Measurements from ENCODE around the gene HBB. TPM values are rescaled to one million over a fixed set of nuclear protein-coding genes. Genes with fewer than 3 reads are reported as not detected.
"Not testable (repeated sequence)": the region's sequence is repeated elsewhere in the genome, so short reads cannot be mapped to it uniquely, and the experiment has no call there.

HBB gene
- total and polyA plus RNA-seq, 2 donors (not counting 3 experiments of a cell fraction or from before 2014, with no cell fraction given), result not detected

GRCh38 chr11:5250543-5251204, 23.8 kb upstream of the HBB start:
- Histone ChIP-seq H3K79me2 (ENCODE audit: control insufficient read depth, insufficient read depth, low read length) (no peaks in the 10 kb centered on the region), H3K27me3 (ENCODE audit: control insufficient read depth in 2 of 2, insufficient read depth in 2 of 2, low read length in 2 of 2) (no peaks in the 10 kb centered on the region), H3K4me1 (ENCODE audit: control insufficient read depth, extremely low read depth, insufficient read depth, low read length) (no peaks in the 10 kb centered on the region), H3K36me3 (ENCODE audit: control insufficient read depth in 2 of 2, extremely low read depth in 1 of 2, insufficient read depth in 2 of 2, low read length in 2 of 2) (no peaks in the 10 kb centered on the region), H3K9me3 (replicated peaks; ENCODE audit: control insufficient read depth, insufficient read depth, low read length) (no peaks in the 10 kb centered on the region), H3K27ac (ENCODE audit: insufficient read depth, low read depth, low read length) (no peak overlapping the region), H4K20me1 (replicated peaks; ENCODE audit: control insufficient read depth, extremely low read depth, insufficient read depth, low read length) (no peaks in the 10 kb centered on the region), H3K9ac (replicated peaks; ENCODE audit: extremely low read depth, insufficient read depth, low read length) (no peak overlapping the region), H2AFZ (ENCODE audit: low read depth, low read length) (no peak overlapping the region), H3K9me1 (replicated peaks; ENCODE audit: control insufficient read depth, extremely low read depth, insufficient read depth, low read length) (no peaks in the 10 kb centered on the region), H3K4me3 (replicated peaks in 1 of 3; ENCODE audit: insufficient read depth in 1 of 3, low read depth in 1 of 3, low read length in 3 of 3) (no peak overlapping the region), H3K4me2 (ENCODE audit: insufficient read depth, low read length) (no peak overlapping the region)
- no peak for DNase-seq (ENCODE audit: low read depth, low spot score)
- no peak for FAIRE-seq
- intact Hi-C loops (cut with micrococcal nuclease) (no loop called here), dilution Hi-C loops (cut with MboI; ENCODE audit: extremely low pct_ligation_motif_present, low sequenced_read_pairs) (no loop called here)
- no TSS peak for BruUV-seq (replicated peaks)
- POLR2A ChIA-PET, result no interaction called here
- TF ChIP-seq FOS (IDR thresholded peaks at IDR 0.05; ENCODE audit: borderline replicate concordance, insufficient read depth, low read length) (no peak), GATA2 (IDR thresholded peaks at IDR 0.05; ENCODE audit: insufficient read depth, insufficient read length, low read depth, low read length) (no peak), EZH2 (IDR thresholded peaks at IDR 0.05; ENCODE audit: borderline replicate concordance, low read depth, low read length, severe bottlenecking) (no peak)
- TF ChIP-seq, protein P1, sequence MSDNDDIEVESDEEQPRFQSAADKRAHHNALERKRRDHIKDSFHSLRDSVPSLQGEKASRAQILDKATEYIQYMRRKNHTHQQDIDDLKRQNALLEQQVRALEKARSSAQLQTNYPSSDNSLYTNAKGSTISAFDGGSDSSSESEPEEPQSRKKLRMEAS (IDR thresholded peaks at IDR 0.05; ENCODE audit: insufficient read depth, insufficient read length), result no peak
- CTCF ChIA-PET, result no interaction called here

DNA sequence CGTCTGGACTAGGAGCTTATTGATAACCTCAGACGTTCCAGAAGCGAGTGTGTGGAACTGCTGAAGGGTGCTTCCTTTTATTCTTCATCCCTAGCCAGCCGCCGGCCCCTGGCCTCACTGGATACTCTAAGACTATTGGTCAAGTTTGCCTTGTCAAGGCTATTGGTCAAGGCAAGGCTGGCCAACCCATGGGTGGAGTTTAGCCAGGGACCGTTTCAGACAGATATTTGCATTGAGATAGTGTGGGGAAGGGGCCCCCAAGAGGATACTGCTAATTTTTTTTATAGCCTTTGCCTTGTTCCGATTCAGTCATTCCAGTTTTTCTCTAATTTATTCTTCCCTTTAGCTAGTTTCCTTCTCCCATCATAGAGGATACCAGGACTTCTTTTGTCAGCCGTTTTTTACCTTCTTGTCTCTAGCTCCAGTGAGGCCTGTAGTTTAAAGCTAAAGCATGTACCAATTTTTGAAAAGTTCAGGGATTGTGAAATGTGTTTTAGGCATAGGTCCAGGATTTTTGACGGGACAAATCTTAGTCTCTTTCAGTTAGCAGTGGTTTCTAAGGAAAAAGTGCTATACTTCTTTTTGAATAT, 23.0 kb upstream of the HBB start, which contains the start of gene HBG1:
Gene HBG1 (minus strand): TSS at position 51 of the 590 bp plus-strand sequence. CDS start 53 bp downstream, outside the sequence.
- H2AFZ ChIP-seq (ENCODE audit: low read depth, low read length); H3K4me3 ChIP-seq (replicated peaks in 1 of 3; ENCODE audit: insufficient read depth in 1 of 3, low read depth in 1 of 3, low read length in 3 of 3); H3K9me3 ChIP-seq (replicated peaks; ENCODE audit: control insufficient read depth, insufficient read depth, low read length); H3K4me2 ChIP-seq (ENCODE audit: insufficient read depth, low read length); BruUV-seq (replicated peaks); CTCF ChIA-PET; dilution Hi-C loops (cut with MboI; ENCODE audit: extremely low pct_ligation_motif_present, low sequenced_read_pairs); DNase-seq (ENCODE audit: low read depth, low spot score); POLR2A ChIA-PET; H3K27ac ChIP-seq (ENCODE audit: insufficient read depth, low read depth, low read length); intact Hi-C loops (cut with micrococcal nuclease); H3K4me1 ChIP-seq (ENCODE audit: control insufficient read depth, extremely low read depth, insufficient read depth, low read length); H3K36me3 ChIP-seq (ENCODE audit: control insufficient read depth in 2 of 2, extremely low read depth in 1 of 2, insufficient read depth in 2 of 2, low read length in 2 of 2); H4K20me1 ChIP-seq (replicated peaks; ENCODE audit: control insufficient read depth, extremely low read depth, insufficient read depth, low read length); H3K9me1 ChIP-seq (replicated peaks; ENCODE audit: control insufficient read depth, extremely low read depth, insufficient read depth, low read length); H3K27me3 ChIP-seq (ENCODE audit: control insufficient read depth in 2 of 2, insufficient read depth in 2 of 2, low read length in 2 of 2); H3K9ac ChIP-seq (replicated peaks; ENCODE audit: extremely low read depth, insufficient read depth, low read length); FAIRE-seq; H3K79me2 ChIP-seq (ENCODE audit: control insufficient read depth, insufficient read depth, low read length): not testable (repeated sequence)

GRCh38 chr11:5248498-5248897, 21.6 kb upstream of the HBB start:
- POLR2A ChIA-PET; H3K27ac ChIP-seq (ENCODE audit: insufficient read depth, low read depth, low read length); DNase-seq (ENCODE audit: low read depth, low spot score); intact Hi-C loops (cut with micrococcal nuclease); H3K36me3 ChIP-seq (ENCODE audit: control insufficient read depth in 2 of 2, extremely low read depth in 1 of 2, insufficient read depth in 2 of 2, low read length in 2 of 2); H3K4me2 ChIP-seq (ENCODE audit: insufficient read depth, low read length); H3K79me2 ChIP-seq (ENCODE audit: control insufficient read depth, insufficient read depth, low read length); H3K9ac ChIP-seq (replicated peaks; ENCODE audit: extremely low read depth, insufficient read depth, low read length); FAIRE-seq; H4K20me1 ChIP-seq (replicated peaks; ENCODE audit: control insufficient read depth, extremely low read depth, insufficient read depth, low read length); H3K27me3 ChIP-seq (ENCODE audit: control insufficient read depth in 2 of 2, insufficient read depth in 2 of 2, low read length in 2 of 2); CTCF ChIA-PET; H2AFZ ChIP-seq (ENCODE audit: low read depth, low read length); BruUV-seq (replicated peaks); H3K4me3 ChIP-seq (replicated peaks in 1 of 3; ENCODE audit: insufficient read depth in 1 of 3, low read depth in 1 of 3, low read length in 3 of 3); H3K9me3 ChIP-seq (replicated peaks; ENCODE audit: control insufficient read depth, insufficient read depth, low read length); dilution Hi-C loops (cut with MboI; ENCODE audit: extremely low pct_ligation_motif_present, low sequenced_read_pairs); H3K9me1 ChIP-seq (replicated peaks; ENCODE audit: control insufficient read depth, extremely low read depth, insufficient read depth, low read length); H3K4me1 ChIP-seq (ENCODE audit: control insufficient read depth, extremely low read depth, insufficient read depth, low read length): not testable (repeated sequence)
